Nephron progenitor cell (in vitro differentiated cells): ENCODE results near the gene UQCC3.

Experiments
- DNase-seq: peaks from one replicate; pipeline ENCODE4 v3.0.0; 2021
- H3K27ac Mint-ChIP-seq: 2 replicates; pipeline ENCODE4 v1.8.0; 2021; ENCODE audit warnings: mild to moderate bottlenecking, moderate library complexity, mixed read lengths
- H3K27me3 Mint-ChIP-seq: 2 replicates; pipeline ENCODE4 v1.8.0; 2021; ENCODE audit warnings: mild to moderate bottlenecking, low read depth, mixed read lengths; ENCODE audit not compliant: poor library complexity
- H3K36me3 Mint-ChIP-seq: 2 replicates; pipeline ENCODE4 v1.8.0; 2021; ENCODE audit warnings: low read depth, mixed read lengths
- H3K4me1 Mint-ChIP-seq: 2 replicates; pipeline ENCODE4 v1.8.0; 2021; ENCODE audit warnings: mixed read lengths
- H3K4me3 Mint-ChIP-seq: 2 replicates; pipeline ENCODE4 v1.8.0; 2021; ENCODE audit warnings: mild to moderate bottlenecking, moderate library complexity, mixed read lengths
- H3K9me3 Mint-ChIP-seq: 2 replicates; pipeline ENCODE4 v1.8.0; 2021; ENCODE audit warnings: mild to moderate bottlenecking, moderate library complexity, mixed read lengths
- TF ChIP-seq, protein P1 (sequence below): fragments of 200-600 bp; sonication (generic); IDR thresholded peaks from 2 replicates; pipeline ENCODE4 v1.5.0; 2021; ENCODE audit warnings: antibody characterized with exemption

Gene UQCC3

DNA sequence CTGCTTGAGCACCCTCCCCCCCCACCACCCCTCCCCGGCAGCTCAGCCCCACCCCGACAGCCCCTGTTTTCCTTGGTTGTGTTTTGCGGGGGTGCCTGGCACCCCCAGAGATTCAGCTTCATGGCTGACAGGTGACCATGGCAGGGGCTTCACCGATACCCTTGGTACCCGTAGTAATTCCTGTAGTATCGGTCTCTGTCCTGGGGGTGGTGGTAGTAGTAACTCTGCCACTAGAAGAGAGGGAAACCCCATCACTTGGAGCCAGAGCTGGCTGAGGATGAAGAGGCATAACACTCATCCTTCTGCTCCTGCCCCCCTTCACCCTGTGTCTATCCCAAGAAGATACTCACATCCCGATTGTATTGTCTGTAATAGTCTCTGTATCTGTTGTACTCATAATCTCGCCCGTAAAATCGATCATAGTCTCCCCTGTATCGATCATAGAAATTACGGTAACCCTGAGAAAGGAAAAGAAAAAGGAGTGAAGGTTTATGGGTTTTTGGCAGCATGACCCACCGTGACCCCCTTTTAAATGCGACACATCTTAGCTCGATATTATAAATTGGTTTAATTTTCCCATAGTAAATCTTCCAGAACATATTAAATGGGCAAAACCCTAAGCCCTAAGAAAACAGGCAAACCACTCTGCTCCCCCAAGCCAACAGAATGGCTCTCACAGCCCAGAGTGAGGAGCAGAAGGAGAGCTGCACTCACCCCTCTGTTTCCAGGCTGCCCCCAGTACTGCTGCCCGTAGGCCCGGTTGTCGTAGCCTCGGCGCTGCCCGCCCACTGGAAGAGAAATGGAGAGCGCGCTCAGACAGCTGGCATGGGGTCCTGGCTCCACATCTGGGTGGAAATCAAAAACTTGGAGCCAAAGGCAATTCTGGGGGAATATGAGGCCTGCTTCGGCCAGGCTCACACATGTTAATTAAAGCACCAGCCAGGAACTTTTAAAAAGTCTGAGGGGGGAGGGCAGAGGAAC, 44.0 kb downstream of the UQCC3 start:
- peaks cover 17% of the 10 kb centered on the region for H3K4me1 Mint-ChIP-seq
- H3K4me3 Mint-ChIP-seq = no peak overlapping the region
- no peaks in the 10 kb centered on the region for H3K27me3 Mint-ChIP-seq
- peaks cover 91% of the 10 kb centered on the region for H3K36me3 Mint-ChIP-seq
- H3K9me3 Mint-ChIP-seq = no peaks in the 10 kb centered on the region
- peak overlapping the region; percentile 58 for H3K27ac Mint-ChIP-seq
- TF ChIP-seq, protein P1, sequence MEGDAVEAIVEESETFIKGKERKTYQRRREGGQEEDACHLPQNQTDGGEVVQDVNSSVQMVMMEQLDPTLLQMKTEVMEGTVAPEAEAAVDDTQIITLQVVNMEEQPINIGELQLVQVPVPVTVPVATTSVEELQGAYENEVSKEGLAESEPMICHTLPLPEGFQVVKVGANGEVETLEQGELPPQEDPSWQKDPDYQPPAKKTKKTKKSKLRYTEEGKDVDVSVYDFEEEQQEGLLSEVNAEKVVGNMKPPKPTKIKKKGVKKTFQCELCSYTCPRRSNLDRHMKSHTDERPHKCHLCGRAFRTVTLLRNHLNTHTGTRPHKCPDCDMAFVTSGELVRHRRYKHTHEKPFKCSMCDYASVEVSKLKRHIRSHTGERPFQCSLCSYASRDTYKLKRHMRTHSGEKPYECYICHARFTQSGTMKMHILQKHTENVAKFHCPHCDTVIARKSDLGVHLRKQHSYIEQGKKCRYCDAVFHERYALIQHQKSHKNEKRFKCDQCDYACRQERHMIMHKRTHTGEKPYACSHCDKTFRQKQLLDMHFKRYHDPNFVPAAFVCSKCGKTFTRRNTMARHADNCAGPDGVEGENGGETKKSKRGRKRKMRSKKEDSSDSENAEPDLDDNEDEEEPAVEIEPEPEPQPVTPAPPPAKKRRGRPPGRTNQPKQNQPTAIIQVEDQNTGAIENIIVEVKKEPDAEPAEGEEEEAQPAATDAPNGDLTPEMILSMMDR = no peak
- DNase-seq = no peak

DNA sequence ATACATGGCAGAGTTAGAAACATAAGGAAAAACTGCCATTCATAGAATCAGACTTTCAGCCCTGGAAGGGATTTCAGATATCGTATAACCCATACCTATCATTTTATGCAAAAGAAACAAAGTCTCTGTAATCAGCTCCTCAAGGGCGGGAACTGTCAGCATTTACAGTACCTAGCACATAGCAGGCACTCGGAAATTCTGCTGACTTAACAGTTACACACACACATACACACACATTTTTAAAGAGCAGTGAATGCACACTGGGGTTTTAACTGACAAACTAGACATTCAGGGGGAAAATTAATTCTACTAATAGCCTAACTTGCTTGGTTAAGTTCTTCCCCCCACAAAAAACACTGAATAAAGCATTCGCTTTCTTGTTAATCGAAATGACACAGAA, 44.7 kb downstream of the UQCC3 start:
- Mint-ChIP-seq H3K9me3 (no peaks in the 10 kb centered on the region), H3K27me3 (no peaks in the 10 kb centered on the region), H3K4me3 (no peak overlapping the region), H3K4me1 (peaks cover 17% of the 10 kb centered on the region), H3K36me3 (peaks cover 91% of the 10 kb centered on the region), H3K27ac (no peak overlapping the region)
- DNase-seq = no peak
- TF ChIP-seq, protein P1 = no peak

DNA sequence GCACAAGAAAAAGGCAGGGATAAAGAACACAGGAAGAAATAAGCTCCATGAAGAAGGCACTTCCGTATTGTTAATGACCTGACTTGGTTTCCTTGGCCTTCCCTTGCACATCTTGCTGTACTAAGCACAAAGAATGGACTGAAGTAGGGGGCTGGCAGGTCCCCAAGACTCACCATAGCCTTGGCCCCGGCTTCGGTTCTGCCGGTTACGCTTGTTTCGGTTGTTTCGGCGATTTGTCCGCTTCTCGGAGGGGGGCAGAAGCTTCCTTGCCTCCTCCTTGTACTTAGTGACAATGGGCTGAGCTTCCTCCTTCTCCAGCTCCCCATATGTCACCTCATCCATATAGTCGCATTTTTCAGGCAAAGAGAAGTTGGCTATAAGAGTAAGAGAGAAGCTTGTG, 45.3 kb downstream of the UQCC3 start:
- peaks cover 92% of the 10 kb centered on the region for H3K36me3 Mint-ChIP-seq
- H3K27ac Mint-ChIP-seq = no peak overlapping the region
- H3K9me3 Mint-ChIP-seq = no peaks in the 10 kb centered on the region

DNA sequence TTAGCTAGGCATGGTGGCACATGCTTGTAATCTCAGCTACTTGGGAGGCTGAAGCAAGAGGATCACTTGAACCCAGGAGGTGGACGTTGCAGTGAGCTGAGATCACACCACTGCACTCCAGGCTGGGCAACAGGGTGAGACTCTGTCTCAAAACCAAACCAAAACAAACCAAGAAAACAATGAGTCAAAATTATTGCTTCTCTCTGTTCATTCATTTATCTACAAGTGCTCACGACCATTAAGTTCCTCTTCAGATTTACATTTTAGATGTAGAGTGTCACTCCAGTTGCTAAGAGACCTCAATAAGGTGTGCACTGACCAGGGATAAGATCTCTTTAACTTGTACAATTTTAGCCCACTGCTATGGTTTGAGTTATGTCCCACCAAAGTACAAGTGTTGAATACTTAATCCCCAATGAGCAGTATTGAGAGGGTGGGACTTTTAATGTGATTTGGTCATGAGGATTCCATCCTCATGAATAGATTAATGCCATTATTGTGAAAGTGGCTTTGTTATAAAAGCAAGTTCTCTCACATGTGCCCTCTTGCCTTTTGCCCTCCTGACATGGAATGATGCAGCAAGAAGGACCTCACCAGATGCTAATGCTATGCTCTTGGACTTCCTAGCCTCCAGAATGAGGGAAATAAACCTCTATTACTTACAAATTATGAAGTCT, 48.0 kb downstream of the UQCC3 start:
- Mint-ChIP-seq H3K36me3 (peaks cover 94% of the 10 kb centered on the region), H3K4me1 (peaks cover 21% of the 10 kb centered on the region), H3K9me3 (no peaks in the 10 kb centered on the region), H3K27me3 (no peaks in the 10 kb centered on the region), H3K27ac (no peak overlapping the region), H3K4me3 (no peak overlapping the region)
- DNase-seq = no peak
- TF ChIP-seq, protein P1 = no peak

More for the DNA sequence above, 45.3 kb downstream of the UQCC3 start:
- TF ChIP-seq, protein P1 = no peak
- H3K4me3 Mint-ChIP-seq = no peak overlapping the region
- no peaks in the 10 kb centered on the region for H3K27me3 Mint-ChIP-seq
- no peak for DNase-seq
- H3K4me1 Mint-ChIP-seq = peaks cover 17% of the 10 kb centered on the region

DNA sequence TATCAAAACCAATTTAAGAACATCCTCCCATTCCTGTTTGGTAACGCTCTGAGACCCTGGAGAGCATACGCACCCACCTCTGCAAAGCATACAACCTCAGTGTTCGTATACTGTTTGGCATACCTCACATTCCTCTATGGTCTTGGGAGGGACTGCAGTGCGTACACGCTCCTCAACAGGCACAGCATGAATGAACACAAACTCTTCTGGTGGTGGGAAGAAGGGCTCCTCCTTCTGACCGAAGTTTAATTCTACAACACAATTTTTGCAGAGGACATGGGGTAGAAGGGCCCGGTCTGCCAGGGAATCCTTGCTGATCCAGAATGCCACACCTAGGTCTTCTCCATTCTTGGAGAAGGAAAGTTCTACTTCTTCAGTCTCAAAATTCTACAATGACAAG, 50.5 kb downstream of the UQCC3 start:
- TF ChIP-seq, protein P1 = no peak
- peaks cover 77% of the 10 kb centered on the region for H3K36me3 Mint-ChIP-seq
- H3K27ac Mint-ChIP-seq = peak overlapping the region; percentile 32
- H3K4me1 Mint-ChIP-seq = peaks cover 39% of the 10 kb centered on the region
- H3K4me3 Mint-ChIP-seq = no peak overlapping the region
- no peaks in the 10 kb centered on the region for H3K27me3 Mint-ChIP-seq
- H3K9me3 Mint-ChIP-seq = no peaks in the 10 kb centered on the region
- DNase-seq = no peak
